Right lung (tissue), 5 donors: ENCODE results near the gene DESI1. TPM values are rescaled to one million over a fixed set of nuclear protein-coding genes. Genes with fewer than 3 reads are reported as not detected.
A peak's percentile ranks its signal among the peaks of the same experiment; 100 is the strongest.
"Not testable (repeated sequence)": the region's sequence is repeated elsewhere in the genome, so short reads cannot be mapped to it uniquely, and the experiment has no call there.

Source experiments
- DNase-seq, 2 donors: peaks; one replicate each; pipeline ENCODE4 v3.0.0-alpha.2; 2013
- polyA plus RNA-seq, 5 donors: library from polyadenylated mRNA; unstranded; fragments of 120-200 nt; gene quantifications; one replicate each; pipeline versions ENCODE4 v1.2.1 to v1.2.3, GENCODE V29; 2013; ENCODE audit warnings: inconsistent platforms in 1 of 5, low replicate concordance in 1 of 5; ENCODE audit not compliant: insufficient read length in 5 of 5, insufficient read depth in 1 of 5

The DESI1 gene
- polyA plus RNA-seq, 5 donors: 19.4 to 30.8 (median 28.7) TPM

- DNase-seq: not testable (repeated sequence)
Measured at GRCh38 chr22:41637623-41638022, 16.8 kb upstream of the DESI1 start.

GRCh38 chr22:41636467-41636866 is 15.6 kb upstream of the DESI1 start:
- DNase-seq: no peak

- not testable (repeated sequence) for DNase-seq
Measured at GRCh38 chr22:41634610-41635009, 13.8 kb upstream of the DESI1 start.

- not testable (repeated sequence) for DNase-seq
Measured at GRCh38 chr22:41631615-41632014, 10.8 kb upstream of the DESI1 start.

GRCh38 chr22:41631115-41631514 is 10.3 kb upstream of the DESI1 start:
- DNase-seq: not testable (repeated sequence)

GRCh38 chr22:41625577-41625976 is 4.7 kb upstream of the DESI1 start:
- no peak for DNase-seq

- no peak for DNase-seq
Measured at GRCh38 chr22:41621911-41622179, 1.0 kb upstream of the DESI1 start.

GRCh38 chr22:41621099-41621910 is 462 bp upstream of the DESI1 start, which contains the start of gene XRCC6:
Gene XRCC6, plus strand, starts transcription at chr22:41621295. Its CDS starts 710 bp downstream, at chr22:41622005.
- DNase-seq: peak; percentile 99 to 100

- DNase-seq: peak in 1 of 2 donors; percentile 15
Measured at GRCh38 chr22:41619979-41620588, 759 bp downstream of the DESI1 start.

GRCh38 chr22:41613456-41613855 is 7.4 kb downstream of the DESI1 start:
- no peak for DNase-seq

- no peak for DNase-seq
Measured at GRCh38 chr22:41612603-41613306, 8.1 kb downstream of the DESI1 start.

GRCh38 chr22:41608386-41608785 is 12.5 kb downstream of the DESI1 start:
- DNase-seq: no peak

- DNase-seq: no peak
Measured at GRCh38 chr22:41603873-41604332, 16.9 kb downstream of the DESI1 start.

GRCh38 chr22:41600976-41601375 is 19.9 kb downstream of the DESI1 start:
- no peak for DNase-seq

- DNase-seq: no peak
Measured at GRCh38 chr22:41598891-41599635, 21.8 kb downstream of the DESI1 start.

GRCh38 chr22:41598081-41598480 is 22.8 kb downstream of the DESI1 start:
- no peak for DNase-seq

GRCh38 chr22:41597635-41597953 is 23.2 kb downstream of the DESI1 start:
- DNase-seq: no peak

- DNase-seq: no peak
Measured at GRCh38 chr22:41596776-41597634, 23.8 kb downstream of the DESI1 start.

- no peak for DNase-seq
Measured at GRCh38 chr22:41595703-41596102, 25.1 kb downstream of the DESI1 start.

- DNase-seq: not testable (repeated sequence)
Measured at GRCh38 chr22:41593336-41593960, 27.4 kb downstream of the DESI1 start.
